Retina (tissue), 1 donor: ENCODE data around the gene RFPL1.
A peak's percentile ranks its signal among the peaks of the same experiment; 100 is the strongest.
"Not testable (repeated sequence)": the region's sequence is repeated elsewhere in the genome, so short reads cannot be mapped to it uniquely, and the experiment has no call there.

Source experiments
- DNase-seq: peaks from one replicate; pipeline ENCODE4 v3.0.0-alpha.2; 2016

The RFPL1 gene

GRCh38 chr22:29438283-29438682 lies at the start of gene RFPL1:
RFPL1 (plus strand) TSS chr22:29438583.
- not testable (repeated sequence) for DNase-seq

GRCh38 chr22:29388759-29389090 lies 49.7 kb upstream of the RFPL1 start:
- DNase-seq = no peak

DNA sequence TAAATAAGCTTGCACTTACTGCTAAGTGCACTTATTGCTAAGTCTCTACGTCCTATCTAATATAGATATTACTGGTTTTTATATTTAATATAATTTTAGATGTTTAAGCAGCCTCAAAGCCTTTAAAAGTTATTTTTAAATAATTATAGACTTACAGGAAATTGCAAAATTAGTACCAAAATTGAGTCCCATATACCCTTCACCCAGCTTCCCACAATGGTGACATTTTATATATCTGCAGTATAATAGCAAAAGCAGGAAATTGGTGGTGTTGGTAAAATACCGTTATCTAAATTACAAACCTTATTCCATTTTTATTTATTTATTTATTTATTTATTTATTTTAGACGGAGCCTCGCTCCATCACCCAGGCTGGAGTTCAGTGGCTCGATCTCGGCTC lies 48.1 kb upstream of the RFPL1 start:
- DNase-seq = no peak

DNA sequence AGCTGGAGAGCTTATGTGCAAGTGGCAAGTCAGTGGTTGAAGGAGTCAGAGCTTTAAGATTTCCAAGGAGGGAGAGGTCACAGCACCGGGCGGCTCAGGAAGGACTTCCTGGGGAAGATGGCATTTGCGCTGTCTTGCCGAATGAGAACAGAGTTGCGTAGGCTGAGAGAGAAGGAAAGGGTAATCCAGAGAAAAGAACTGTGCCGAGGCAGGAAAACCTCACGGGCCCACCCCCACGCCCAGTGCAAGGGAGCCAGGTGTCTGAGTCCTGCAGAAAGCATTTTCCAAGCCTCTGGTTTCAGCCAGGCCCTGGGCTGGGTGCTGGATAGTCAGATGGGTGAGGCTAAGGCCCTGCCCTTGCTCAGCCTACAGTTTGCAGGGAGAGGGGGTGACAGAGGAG lies 46.8 kb upstream of the RFPL1 start:
- no peak for DNase-seq

- no peak for DNase-seq
Measured at GRCh38 chr22:29393019-29393608, 45.3 kb upstream of the RFPL1 start.

DNA sequence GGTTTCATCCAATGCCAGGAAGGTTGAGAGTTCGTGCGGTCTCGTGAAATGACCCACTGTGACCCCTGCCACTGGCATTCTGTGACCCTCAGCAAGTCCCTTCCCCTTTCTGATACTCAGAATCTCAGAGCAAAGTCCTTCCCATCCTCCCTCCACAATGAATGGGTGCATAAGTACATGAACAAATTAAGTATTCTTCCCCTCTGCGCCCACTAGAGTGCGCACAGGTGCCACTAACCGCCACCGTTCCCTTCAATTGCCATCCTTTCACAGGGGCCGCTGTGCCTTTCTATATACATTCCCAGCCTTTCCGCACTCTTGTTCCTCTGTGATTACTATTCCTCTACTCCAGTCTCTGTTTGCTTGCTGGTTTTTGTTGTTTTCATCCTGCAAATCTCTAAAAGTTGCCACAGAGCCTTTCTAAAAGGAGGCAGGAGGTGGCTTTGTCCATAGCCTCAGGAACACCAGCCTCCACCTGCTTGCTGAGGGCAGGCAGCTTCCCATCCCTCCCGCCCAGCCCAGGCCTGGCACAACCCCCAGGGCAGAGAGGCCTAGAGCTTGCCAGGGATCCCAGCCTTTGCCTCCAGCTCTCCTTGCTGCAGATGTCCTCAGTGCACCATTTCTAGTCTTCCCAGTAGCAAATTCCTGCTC lies 43.3 kb upstream of the RFPL1 start:
- peak; percentile 76 for DNase-seq

GRCh38 chr22:29396126-29396525 lies 42.3 kb upstream of the RFPL1 start:
- DNase-seq = no peak

DNA sequence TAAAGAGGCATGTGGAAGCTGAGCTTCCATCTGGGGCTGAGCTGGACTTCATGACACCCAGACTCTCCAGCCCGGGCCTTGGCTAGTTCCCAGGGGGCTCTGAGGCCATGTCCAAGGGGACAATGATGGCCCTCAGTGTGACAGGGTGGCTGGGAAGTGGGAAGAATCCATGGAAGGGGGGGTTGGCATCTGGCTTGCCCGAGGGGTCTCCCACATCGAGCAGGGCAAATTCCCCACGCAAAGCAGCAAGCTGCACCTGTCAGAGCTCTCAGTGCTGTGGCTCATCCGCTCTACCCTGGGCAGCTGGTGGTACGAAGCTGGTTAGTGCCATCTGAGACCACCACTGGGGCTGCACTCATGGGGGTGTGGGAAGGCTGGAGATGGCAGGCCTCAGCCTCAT lies 40.6 kb upstream of the RFPL1 start:
- no peak for DNase-seq

DNA sequence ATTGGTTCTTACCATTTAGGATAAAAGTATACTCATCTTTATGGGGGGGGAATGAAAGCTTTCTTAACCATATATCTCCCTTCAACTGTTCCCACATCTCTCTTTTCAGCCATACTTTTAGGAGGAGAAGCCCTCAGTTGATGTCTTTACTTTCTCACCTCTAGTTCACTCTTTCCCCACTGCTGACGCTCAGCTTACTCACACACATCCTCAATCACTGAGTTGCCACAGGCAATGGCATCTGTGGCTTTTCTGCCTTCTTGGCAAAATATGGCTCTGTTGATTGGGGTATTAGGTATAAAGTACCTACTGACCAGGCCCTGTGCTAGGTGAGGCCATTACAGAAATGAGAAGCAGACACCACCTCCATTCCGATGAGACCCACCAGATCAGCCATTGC lies 37.8 kb upstream of the RFPL1 start:
- no peak for DNase-seq

DNA sequence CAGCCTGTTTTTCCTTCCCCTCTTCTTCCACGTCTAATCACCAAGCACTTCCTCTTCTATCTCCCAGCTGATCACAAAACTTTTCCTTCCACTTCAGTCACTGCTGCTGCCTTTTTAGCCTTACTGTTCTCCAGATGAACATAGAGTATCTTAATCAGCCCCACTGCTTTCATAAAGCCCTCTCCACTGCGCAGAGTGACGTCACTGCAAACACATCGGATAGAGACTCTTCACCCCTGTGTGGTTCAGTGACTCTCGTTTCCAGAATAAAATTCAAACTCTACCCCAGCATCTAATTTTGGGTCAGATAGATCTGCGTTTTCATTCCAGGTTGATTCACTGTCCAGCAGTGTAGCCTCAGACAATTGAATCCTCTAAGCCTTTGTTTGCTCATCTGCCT lies 36.8 kb upstream of the RFPL1 start:
- not testable (repeated sequence) for DNase-seq

- DNase-seq = no peak
Measured at GRCh38 chr22:29408940-29409339, 29.4 kb upstream of the RFPL1 start.

- not testable (repeated sequence) for DNase-seq
Measured at GRCh38 chr22:29411569-29412211, 26.7 kb upstream of the RFPL1 start.

GRCh38 chr22:29412772-29413171 lies 25.6 kb upstream of the RFPL1 start:
- not testable (repeated sequence) for DNase-seq

GRCh38 chr22:29414951-29415591 lies 23.3 kb upstream of the RFPL1 start:
- DNase-seq = peak; percentile 5

GRCh38 chr22:29418704-29419103 lies 19.7 kb upstream of the RFPL1 start:
- not testable (repeated sequence) for DNase-seq

- no peak for DNase-seq
Measured at GRCh38 chr22:29426476-29426875, 11.9 kb upstream of the RFPL1 start.

GRCh38 chr22:29427176-29427760 lies 11.1 kb upstream of the RFPL1 start:
- DNase-seq = no peak

GRCh38 chr22:29431986-29432385 lies 6.4 kb upstream of the RFPL1 start:
- no peak for DNase-seq

- DNase-seq = no peak
Measured at GRCh38 chr22:29433856-29434255, 4.5 kb upstream of the RFPL1 start.

DNA sequence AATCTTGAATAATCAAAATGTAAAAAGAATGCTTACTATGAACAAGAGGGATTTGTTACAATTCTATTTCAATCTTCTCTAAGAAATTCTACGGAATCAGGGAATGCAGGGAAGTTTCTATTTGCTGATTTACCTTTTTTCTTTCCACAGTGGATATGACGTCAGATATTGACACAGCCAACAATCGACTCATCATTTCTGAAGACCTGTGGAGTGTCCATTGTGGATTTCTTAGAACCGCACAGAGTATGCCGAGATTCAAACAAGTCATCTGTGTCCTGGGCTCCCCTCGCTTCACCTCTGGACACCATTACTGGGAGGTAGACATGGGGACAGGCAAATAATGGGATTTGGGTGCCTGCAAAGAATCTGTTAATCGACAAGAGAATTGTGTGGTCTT lies 4.1 kb upstream of the RFPL1 start:
- no peak for DNase-seq

GRCh38 chr22:29435236-29436136 lies 2.9 kb upstream of the RFPL1 start:
- DNase-seq = no peak

- DNase-seq = no peak
Measured at GRCh38 chr22:29442976-29443375, 4.6 kb downstream of the RFPL1 start.

DNA sequence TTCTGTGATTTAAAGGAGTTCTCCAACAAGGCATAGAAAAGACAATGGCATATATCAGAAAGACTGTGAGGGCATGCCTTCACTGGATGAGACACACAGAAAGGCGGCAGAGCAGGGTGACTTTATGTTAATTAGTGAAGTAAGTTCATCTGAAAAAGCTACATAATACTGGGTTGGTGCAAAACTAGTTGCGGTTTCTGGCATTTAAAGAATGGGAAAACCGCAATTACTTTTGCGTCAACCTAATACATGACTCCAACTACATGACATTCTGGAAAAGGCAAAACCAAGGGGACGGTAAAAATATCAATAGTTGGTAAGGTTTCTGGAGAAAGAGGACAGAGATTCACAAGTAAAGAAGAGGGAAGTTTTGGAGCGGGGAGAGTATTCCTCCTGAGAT lies 5.1 kb downstream of the RFPL1 start:
- no peak for DNase-seq
